Ramos (cell line): ENCODE data around the gene FAM168A.

Experiments
- in situ Hi-C: fragments of 300-500 bp; cut with MboI; formaldehyde crosslinking; loops from one replicate; pipeline ENCODE4 v1.14.3; 2022; ENCODE audit warnings: low sequenced_read_pairs; ENCODE audit not compliant: unreplicated experiment

Gene FAM168A

GRCh38 chr11:73394416-73395296 is 203.3 kb downstream of the FAM168A start:
- in situ Hi-C loops = loop anchor here (5.0 kb wide), 1 partner anchor 42 kb away; no protein-coding TSS in a partner anchor

- in situ Hi-C loops = loop anchor here (5.0 kb wide), 1 partner anchor 41 kb away; no protein-coding TSS in a partner anchor
Measured at GRCh38 chr11:73393479-73394415, 204.2 kb downstream of the FAM168A start.

- in situ Hi-C loops = loop anchor here (5.0 kb wide), 1 partner anchor 41 kb away; no protein-coding TSS in a partner anchor
Measured at GRCh38 chr11:73393011-73393380, 204.9 kb downstream of the FAM168A start.

- in situ Hi-C loops = loop anchor here (5.0 kb wide), 1 partner anchor 40 kb away; no protein-coding TSS in a partner anchor
Measured at GRCh38 chr11:73392108-73393010, 205.6 kb downstream of the FAM168A start.

GRCh38 chr11:73391665-73392064 is 206.2 kb downstream of the FAM168A start:
- in situ Hi-C loops = loop anchor here (5.0 kb wide), 1 partner anchor 39 kb away; no protein-coding TSS in a partner anchor

GRCh38 chr11:73390601-73391565 is 207.0 kb downstream of the FAM168A start:
- in situ Hi-C loops = loop anchor here (5.0 kb wide), 1 partner anchor 39 kb away; no protein-coding TSS in a partner anchor

- in situ Hi-C loops = loop anchor here (5.0 kb wide), 1 partner anchor 38 kb away; no protein-coding TSS in a partner anchor
Measured at GRCh38 chr11:73389916-73390315, 208.0 kb downstream of the FAM168A start.

GRCh38 chr11:73389134-73389525 is 208.8 kb downstream of the FAM168A start:
- in situ Hi-C loops = no loop called here

- in situ Hi-C loops = no loop called here
Measured at GRCh38 chr11:73388265-73389133, 209.4 kb downstream of the FAM168A start.

GRCh38 chr11:73387594-73388264 is 210.2 kb downstream of the FAM168A start:
- in situ Hi-C loops = no loop called here

GRCh38 chr11:73386546-73386945 is 211.4 kb downstream of the FAM168A start:
- in situ Hi-C loops = no loop called here

GRCh38 chr11:73386016-73386415 is 211.9 kb downstream of the FAM168A start:
- in situ Hi-C loops = no loop called here

- in situ Hi-C loops = no loop called here
Measured at GRCh38 chr11:73384872-73385689, 212.8 kb downstream of the FAM168A start.

- in situ Hi-C loops = no loop called here
Measured at GRCh38 chr11:73384531-73384871, 213.4 kb downstream of the FAM168A start.

GRCh38 chr11:73384125-73384441 is 213.8 kb downstream of the FAM168A start:
- in situ Hi-C loops = no loop called here
